Activated CD4-positive, alpha-beta memory T cell treated with anti-CD3 and anti-CD28 coated beads for 36 hours (primary cell): ENCODE data around the gene BACH2. TPM values are rescaled to one million over a fixed set of nuclear protein-coding genes. Genes with fewer than 3 reads are reported as not detected.
A peak's percentile ranks its signal among the peaks of the same experiment; 100 is the strongest.

Source experiments
- CTCF ChIA-PET: fragments of 350-600 bp; sonication (Branson Sonifier 250); formaldehyde crosslinking; loops from one replicate; lab custom pipeline; 2021; ENCODE audit warnings: antibody characterized with exemption, inconsistent platforms; lab: Charles Lee
- POLR2A ChIA-PET: fragments of 350-600 bp; sonication (Branson Sonifier 250); formaldehyde crosslinking; loops from one replicate; lab custom pipeline; 2021; ENCODE audit warnings: antibody characterized with exemption; lab: Charles Lee
- DNase-seq: peaks from one replicate; pipeline ENCODE4 v3.0.0-alpha.2; 2020
- H3K27ac Mint-ChIP-seq: one replicate; pipeline ENCODE4 v1.8.0; 2021; ENCODE audit warnings: mixed read lengths
- H3K27me3 Mint-ChIP-seq: one replicate; pipeline ENCODE4 v1.8.0; 2021; ENCODE audit warnings: mixed read lengths
- H3K36me3 Mint-ChIP-seq: one replicate; pipeline ENCODE4 v1.8.0; 2021; ENCODE audit warnings: mixed read lengths
- H3K4me1 Mint-ChIP-seq: one replicate; pipeline ENCODE4 v1.8.0; 2021; ENCODE audit warnings: low read depth, mixed read lengths
- H3K4me3 Mint-ChIP-seq: one replicate; pipeline ENCODE4 v1.8.0; 2021; ENCODE audit warnings: mild to moderate bottlenecking, mixed read lengths
- H3K9me3 Mint-ChIP-seq: one replicate; pipeline ENCODE4 v1.8.0; 2021; ENCODE audit warnings: mixed read lengths
- intact Hi-C: fragments of 100-400 bp; cut with micrococcal nuclease; formaldehyde crosslinking; loops from one replicate; pipeline ENCODE4 v1.15.1; 2023
- total RNA-seq, 2 experiments: library from RNA; stranded (reverse); gene quantifications; one replicate each; pipeline ENCODE4 v1.2.3, GENCODE V29; 2021

The BACH2 gene
- total RNA-seq, 2 experiments from 2014 or later, result 49.2 to 55.4 TPM

DNA sequence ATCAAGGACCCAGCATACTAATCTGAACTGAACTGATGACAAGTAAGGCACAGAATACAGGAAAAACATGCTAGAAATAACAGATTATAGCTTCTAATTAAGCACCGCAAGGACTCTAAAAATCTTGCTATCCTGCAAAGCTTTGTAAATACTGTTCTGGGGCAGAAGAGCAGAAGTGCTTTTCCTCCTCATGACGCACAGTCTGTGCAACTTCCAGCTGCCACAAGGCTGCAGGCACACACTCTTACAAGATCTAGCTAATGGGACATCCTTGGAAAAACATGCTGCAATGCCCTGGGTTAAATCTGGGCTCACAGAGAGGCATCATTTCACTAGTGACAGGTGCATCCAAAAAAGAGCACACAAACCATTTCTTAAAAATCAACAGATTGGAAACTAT is 213.8 kb downstream of the BACH2 start:
- CTCF ChIA-PET, result interaction anchor here (1.1 to 2.1 kb wide), 3 partner anchors 142 to 396 kb away, joined by 4 to 5 read pairs (median 4); no protein-coding TSS in a partner anchor
- Mint-ChIP-seq H3K4me1 (peaks cover 85% of the 10 kb centered on the region), H3K27ac (no peak overlapping the region), H3K4me3 (no peak overlapping the region), H3K27me3 (no peaks in the 10 kb centered on the region), H3K36me3 (peaks cover 28% of the 10 kb centered on the region), H3K9me3 (no peaks in the 10 kb centered on the region)
- intact Hi-C loops, result loop anchor here (10.0 kb wide), 1 partner anchor 502 kb away; the partner anchor contains the start of gene MAP3K7
- no peak for DNase-seq
- POLR2A ChIA-PET, result interaction anchor here (1.0 to 1.9 kb wide), 3 partner anchors 26 to 202 kb away, joined by 4 to 6 read pairs (median 5); no protein-coding TSS in a partner anchor

GRCh38 chr6:90080876-90081481 is 215.7 kb downstream of the BACH2 start:
- Mint-ChIP-seq H3K4me1 (peaks cover 91% of the 10 kb centered on the region), H3K4me3 (peak overlapping the region; percentile 86), H3K9me3 (no peaks in the 10 kb centered on the region), H3K27me3 (no peaks in the 10 kb centered on the region), H3K36me3 (peaks cover 29% of the 10 kb centered on the region), H3K27ac (peak overlapping the region; percentile 92)
- ChIA-PET CTCF (interaction anchor here (0.7 to 1.1 kb wide), 2 partner anchors 76 to 204 kb away, joined by 3 read pairs; no protein-coding TSS in a partner anchor), POLR2A (interaction anchor here (0.6 to 1.8 kb wide), 12 partner anchors 28 to 392 kb away, joined by 3 to 9 read pairs (median 4); partner anchors contain the start of genes BACH2 and MDN1)
- DNase-seq, result peak; percentile 94
- intact Hi-C loops, result loop anchor here (1.0 to 10.0 kb wide), 9 partner anchors 28 to 504 kb away; partner anchors contain the start of genes CASP8AP2 and MAP3K7

DNA sequence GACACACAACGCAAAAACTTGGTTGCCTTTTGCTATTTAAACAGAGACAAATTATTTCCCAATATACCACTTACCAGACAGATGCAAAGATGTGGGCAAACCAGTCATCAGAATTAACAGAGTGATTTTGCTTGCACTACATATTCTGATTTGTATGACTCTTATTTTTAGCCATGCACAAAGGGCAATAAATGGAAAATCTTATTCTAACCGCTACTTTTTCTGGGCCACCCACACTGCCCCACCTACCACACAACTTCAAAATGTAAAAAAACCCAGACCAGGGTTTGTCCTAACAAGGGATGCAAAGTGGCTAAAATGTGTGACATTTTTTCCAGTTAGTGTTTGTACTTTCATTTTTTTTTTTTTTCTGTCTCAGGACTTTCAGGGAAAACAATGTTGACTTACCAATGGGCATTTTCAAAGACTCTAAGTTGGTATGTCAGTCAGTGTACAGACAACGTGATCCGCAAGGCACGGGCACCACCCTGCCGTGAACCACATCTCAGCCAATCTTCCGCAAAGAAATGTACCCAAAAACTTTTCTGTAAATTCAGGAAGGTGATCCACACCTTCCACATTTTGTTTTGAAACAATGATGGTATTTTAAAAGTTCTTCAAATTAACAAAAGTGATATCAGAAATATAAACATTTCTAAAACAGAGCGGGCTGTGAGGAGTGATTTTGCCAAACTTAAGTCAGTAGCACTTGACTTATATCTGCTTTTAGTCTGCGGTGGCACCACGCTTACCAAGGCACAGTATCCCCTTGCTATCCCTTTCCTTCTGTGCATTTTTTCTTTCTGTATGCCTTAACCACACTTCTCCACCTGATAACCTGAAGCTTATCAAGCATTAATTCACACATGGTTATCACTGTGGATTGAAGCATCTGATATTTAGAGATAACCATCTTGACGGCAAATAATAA is 216.8 kb downstream of the BACH2 start:
- H3K9me3 Mint-ChIP-seq, result no peaks in the 10 kb centered on the region
- H3K36me3 Mint-ChIP-seq, result peaks cover 29% of the 10 kb centered on the region
- DNase-seq, result peak; percentile 77
- ChIA-PET POLR2A (interaction anchor here (0.6 to 1.4 kb wide), 9 partner anchors 29 to 394 kb away, joined by 3 to 9 read pairs (median 4); no protein-coding TSS in a partner anchor), CTCF (interaction anchor here (0.7 to 1.1 kb wide), 2 partner anchors 77 to 205 kb away, joined by 3 read pairs; no protein-coding TSS in a partner anchor)
- H3K27me3 Mint-ChIP-seq, result no peaks in the 10 kb centered on the region
- peak overlapping the region; percentile 86 for H3K4me3 Mint-ChIP-seq
- H3K4me1 Mint-ChIP-seq, result peaks cover 92% of the 10 kb centered on the region
- peak overlapping the region; percentile 92 for H3K27ac Mint-ChIP-seq
- intact Hi-C loops, result loop anchor here (1.0 to 10.0 kb wide), 15 partner anchors 23 to 505 kb away; partner anchors contain the start of genes CASP8AP2 and MAP3K7

- peak; percentile 89 for DNase-seq
- peak overlapping the region; percentile 86 for H3K4me3 Mint-ChIP-seq
- no peaks in the 10 kb centered on the region for H3K27me3 Mint-ChIP-seq
- H3K9me3 Mint-ChIP-seq, result no peaks in the 10 kb centered on the region
- ChIA-PET POLR2A (interaction anchor here (0.6 to 1.2 kb wide), 9 partner anchors 30 to 321 kb away, joined by 3 to 7 read pairs (median 3); no protein-coding TSS in a partner anchor), CTCF (interaction anchor here (0.6 to 1.0 kb wide), 8 partner anchors 61 to 401 kb away, joined by 3 to 7 read pairs (median 3); no protein-coding TSS in a partner anchor)
- peaks cover 32% of the 10 kb centered on the region for H3K36me3 Mint-ChIP-seq
- peak overlapping the region; percentile 92 for H3K27ac Mint-ChIP-seq
- intact Hi-C loops, result loop anchor here (1.0 to 2.0 kb wide), 13 partner anchors 10 to 400 kb away; no protein-coding TSS in a partner anchor
- H3K4me1 Mint-ChIP-seq, result peaks cover 92% of the 10 kb centered on the region
These were observed 217.9 kb downstream of the BACH2 start for GRCh38 chr6:90078513-90079289.

GRCh38 chr6:90076511-90077415 is 219.9 kb downstream of the BACH2 start:
- ChIA-PET CTCF (no interaction called here), POLR2A (no interaction called here)
- Mint-ChIP-seq H3K9me3 (no peaks in the 10 kb centered on the region), H3K4me3 (peak overlapping the region; percentile 38), H3K4me1 (peaks cover 95% of the 10 kb centered on the region), H3K27me3 (no peaks in the 10 kb centered on the region), H3K36me3 (peaks cover 33% of the 10 kb centered on the region), H3K27ac (peak overlapping the region; percentile 26)
- DNase-seq, result no peak
- intact Hi-C loops, result no loop called here

DNA sequence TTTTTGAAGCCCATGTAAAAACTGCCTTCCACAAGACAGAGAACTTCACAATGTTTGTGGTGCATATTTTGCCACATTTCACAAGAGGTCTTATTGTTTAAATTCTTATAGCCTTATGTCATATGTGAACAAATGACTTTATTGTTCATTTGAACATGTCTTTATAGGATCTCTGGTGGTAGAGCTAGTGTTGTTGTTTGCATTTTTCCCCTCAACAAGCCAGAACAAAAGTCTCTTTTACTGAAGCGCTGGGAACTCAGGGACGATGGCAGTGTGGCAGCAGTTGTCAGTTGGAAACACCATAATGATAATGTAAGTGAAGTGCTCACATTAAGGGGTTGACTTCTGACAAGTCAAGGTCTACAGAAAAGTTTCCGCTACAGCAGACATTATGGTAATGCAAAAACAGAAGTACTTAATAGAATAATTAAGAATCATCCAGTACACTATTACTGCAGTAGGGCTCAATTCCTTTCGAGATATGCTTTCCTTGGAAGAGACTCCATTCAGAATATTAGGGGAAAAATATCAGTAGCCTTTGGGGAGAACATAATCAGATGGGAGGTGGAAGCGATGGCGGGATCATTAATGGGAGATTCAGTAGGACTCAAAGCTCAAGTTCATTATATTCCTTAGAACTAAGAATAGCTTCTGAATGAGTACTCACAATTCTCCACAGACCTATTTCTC is 222.3 kb downstream of the BACH2 start:
- ChIA-PET POLR2A (no interaction called here), CTCF (no interaction called here)
- no peak for DNase-seq
- H3K27me3 Mint-ChIP-seq, result no peaks in the 10 kb centered on the region
- peaks cover 45% of the 10 kb centered on the region for H3K36me3 Mint-ChIP-seq
- H3K9me3 Mint-ChIP-seq, result no peaks in the 10 kb centered on the region
- peak overlapping the region; percentile 41 for H3K27ac Mint-ChIP-seq
- intact Hi-C loops, result no loop called here
- no peak overlapping the region for H3K4me3 Mint-ChIP-seq
- H3K4me1 Mint-ChIP-seq, result peaks cover 93% of the 10 kb centered on the region

DNA sequence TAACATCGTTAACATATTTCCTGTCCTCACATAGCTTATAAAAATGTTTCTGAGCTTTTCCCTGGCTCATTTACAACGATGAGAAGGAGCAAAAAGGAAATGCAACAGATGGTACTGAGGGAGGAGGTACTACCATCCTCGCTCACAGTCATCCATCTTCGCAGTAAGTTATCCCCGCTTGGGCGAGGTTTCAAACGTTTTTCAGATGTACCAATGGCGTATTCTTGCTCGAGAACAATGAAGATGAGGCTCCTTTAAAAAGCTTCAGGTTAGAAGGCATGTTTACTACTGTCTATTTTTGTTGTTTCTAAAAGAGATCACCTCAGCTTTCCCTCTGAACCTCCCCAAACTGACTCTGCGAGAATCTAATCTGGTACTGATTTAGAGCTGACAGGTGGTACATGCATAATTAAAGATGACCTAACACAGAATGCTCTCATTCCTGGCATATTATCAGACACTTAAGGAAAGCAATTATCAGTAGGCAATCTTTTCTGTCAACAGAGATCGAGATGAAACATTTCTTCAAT is 223.6 kb downstream of the BACH2 start:
- Mint-ChIP-seq H3K27ac (peak overlapping the region; percentile 70), H3K4me1 (peaks cover 93% of the 10 kb centered on the region), H3K4me3 (peak overlapping the region; percentile 10), H3K27me3 (no peaks in the 10 kb centered on the region), H3K9me3 (no peaks in the 10 kb centered on the region), H3K36me3 (peaks cover 47% of the 10 kb centered on the region)
- intact Hi-C loops, result no loop called here
- POLR2A ChIA-PET, result no interaction called here
- DNase-seq, result no peak
- CTCF ChIA-PET, result interaction anchor here (1.6 kb wide), 1 partner anchor 133 kb away, joined by 6 read pairs; no protein-coding TSS in a partner anchor

GRCh38 chr6:90072501-90072900 is 224.1 kb downstream of the BACH2 start:
- Mint-ChIP-seq H3K4me1 (peaks cover 93% of the 10 kb centered on the region), H3K4me3 (peak overlapping the region; percentile 10), H3K36me3 (peaks cover 47% of the 10 kb centered on the region), H3K9me3 (no peaks in the 10 kb centered on the region), H3K27ac (peak overlapping the region; percentile 70), H3K27me3 (no peaks in the 10 kb centered on the region)
- DNase-seq, result peak; percentile 26
- intact Hi-C loops, result no loop called here
- CTCF ChIA-PET, result interaction anchor here (1.0 to 1.6 kb wide), 2 partner anchors 28 to 132 kb away, joined by 3 to 6 read pairs; no protein-coding TSS in a partner anchor
- POLR2A ChIA-PET, result interaction anchor here (0.8 kb wide), 1 partner anchor 64 kb away, joined by 4 read pairs; no protein-coding TSS in a partner anchor

DNA sequence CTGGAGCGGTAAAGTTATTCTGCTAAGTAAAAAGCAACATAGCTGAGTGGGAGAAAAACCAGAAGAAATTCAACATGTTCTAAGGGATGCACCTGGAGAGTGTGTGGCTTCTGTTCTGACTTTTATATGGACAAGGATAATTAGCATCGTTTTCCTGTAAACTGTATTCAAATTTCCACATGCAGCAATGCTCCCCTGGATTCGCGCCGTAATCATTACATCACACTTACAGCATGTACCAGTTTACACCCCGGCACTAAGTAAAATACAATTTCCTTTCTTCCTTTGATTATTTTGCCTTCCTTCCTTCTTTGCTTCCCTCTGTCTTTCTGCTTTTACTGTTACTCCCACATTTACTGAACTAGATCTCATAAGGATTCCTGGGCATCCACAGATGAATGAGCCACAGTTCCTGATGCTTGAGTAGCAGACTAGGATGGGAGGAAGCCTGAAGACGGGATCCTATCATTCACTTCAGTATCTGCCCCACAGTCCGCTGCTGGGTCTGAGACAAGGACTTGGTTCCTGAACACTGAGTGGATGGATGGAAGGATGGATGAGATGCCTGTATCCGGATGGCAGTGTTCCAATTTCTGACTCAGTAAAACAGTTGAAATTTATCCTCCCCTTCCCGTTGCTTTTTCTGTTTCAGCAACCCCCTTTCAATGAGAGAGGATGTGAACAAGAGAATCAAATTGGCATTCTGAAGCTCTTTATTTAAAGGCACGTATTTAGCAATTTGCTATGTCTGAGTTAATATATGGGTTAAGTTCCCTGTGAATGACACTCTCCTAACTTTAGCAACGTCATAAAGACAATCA is 227.7 kb downstream of the BACH2 start:
- Mint-ChIP-seq H3K4me3 (no peak overlapping the region), H3K27me3 (no peaks in the 10 kb centered on the region), H3K36me3 (peaks cover 49% of the 10 kb centered on the region), H3K9me3 (no peaks in the 10 kb centered on the region), H3K27ac (peak overlapping the region; percentile 6), H3K4me1 (peaks cover 88% of the 10 kb centered on the region)
- POLR2A ChIA-PET, result interaction anchor here (1.0 to 1.6 kb wide), 2 partner anchors 15 to 60 kb away, joined by 3 to 6 read pairs; no protein-coding TSS in a partner anchor
- CTCF ChIA-PET, result interaction anchor here (0.6 to 1.6 kb wide), 6 partner anchors 20 to 410 kb away, joined by 3 to 7 read pairs (median 4); no protein-coding TSS in a partner anchor
- no peak for DNase-seq
- intact Hi-C loops, result loop anchor here (1.0 kb wide), 2 partner anchors 9 to 43 kb away; no protein-coding TSS in a partner anchor
